AG09319 (cell line): ENCODE results near the gene FLNB.

Experiments used
- DNase-seq: peaks from one replicate; pipeline ENCODE4 v3.0.0-alpha.2; 2010; ENCODE audit warnings: low read depth; ENCODE audit errors: extremely low read depth
- CTCF ChIP-seq: IDR thresholded peaks from 2 replicates; pipeline ENCODE4 v1.5.1; 2011; ENCODE audit warnings: low read depth, mild to moderate bottlenecking, inconsistent platforms, low read length, moderate library complexity

FLNB gene

GRCh38 chr3:58074997-58075396 is 66.8 kb downstream of the FLNB start:
- DNase-seq, result no peak

GRCh38 chr3:58077596-58078285 is 69.5 kb downstream of the FLNB start:
- no peak for DNase-seq
- no peak for TF ChIP-seq CTCF

More at GRCh38 chr3:58074997-58075396, 66.8 kb downstream of the FLNB start:
- no peak for TF ChIP-seq CTCF

GRCh38 chr3:58078610-58079009 is 70.4 kb downstream of the FLNB start:
- no peak for TF ChIP-seq CTCF
- no peak for DNase-seq

GRCh38 chr3:58079773-58080172 is 71.6 kb downstream of the FLNB start:
- TF ChIP-seq CTCF, result no peak
- no peak for DNase-seq

- TF ChIP-seq CTCF, result no peak
- no peak for DNase-seq
These were observed 73.8 kb downstream of the FLNB start for GRCh38 chr3:58082047-58082446.

GRCh38 chr3:58084166-58084565 is 75.9 kb downstream of the FLNB start:
- no peak for DNase-seq
- TF ChIP-seq CTCF, result no peak

GRCh38 chr3:58084788-58085543 is 76.7 kb downstream of the FLNB start:
- no peak for DNase-seq

More at GRCh38 chr3:58084788-58085543, 76.7 kb downstream of the FLNB start:
- no peak for TF ChIP-seq CTCF
